Measurements from ENCODE around the gene TAF3.

GRCh38 chr10:8035006-8035640 lies 216.8 kb downstream of the TAF3 start:
- TF ChIP-seq POLR2AphosphoS5 (IDR thresholded peaks at IDR 0.05) (no peak), POLR2A (IDR thresholded peaks at IDR 0.05) (no peak)
- TF ChIP-seq, protein P1, sequence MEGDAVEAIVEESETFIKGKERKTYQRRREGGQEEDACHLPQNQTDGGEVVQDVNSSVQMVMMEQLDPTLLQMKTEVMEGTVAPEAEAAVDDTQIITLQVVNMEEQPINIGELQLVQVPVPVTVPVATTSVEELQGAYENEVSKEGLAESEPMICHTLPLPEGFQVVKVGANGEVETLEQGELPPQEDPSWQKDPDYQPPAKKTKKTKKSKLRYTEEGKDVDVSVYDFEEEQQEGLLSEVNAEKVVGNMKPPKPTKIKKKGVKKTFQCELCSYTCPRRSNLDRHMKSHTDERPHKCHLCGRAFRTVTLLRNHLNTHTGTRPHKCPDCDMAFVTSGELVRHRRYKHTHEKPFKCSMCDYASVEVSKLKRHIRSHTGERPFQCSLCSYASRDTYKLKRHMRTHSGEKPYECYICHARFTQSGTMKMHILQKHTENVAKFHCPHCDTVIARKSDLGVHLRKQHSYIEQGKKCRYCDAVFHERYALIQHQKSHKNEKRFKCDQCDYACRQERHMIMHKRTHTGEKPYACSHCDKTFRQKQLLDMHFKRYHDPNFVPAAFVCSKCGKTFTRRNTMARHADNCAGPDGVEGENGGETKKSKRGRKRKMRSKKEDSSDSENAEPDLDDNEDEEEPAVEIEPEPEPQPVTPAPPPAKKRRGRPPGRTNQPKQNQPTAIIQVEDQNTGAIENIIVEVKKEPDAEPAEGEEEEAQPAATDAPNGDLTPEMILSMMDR (IDR thresholded peaks at IDR 0.05) = no peak

Measured in stomach (tissue), 4 donors.